Right cardiac atrium (tissue), 5 donors: ENCODE data around the gene CYFIP2. TPM values are rescaled to one million over a fixed set of nuclear protein-coding genes. Genes with fewer than 3 reads are reported as not detected.
A peak's percentile ranks its signal among the peaks of the same experiment; 100 is the strongest.

ENCODE experiments used
- ATAC-seq, 2 donors: fragments of 200-7000 bp; cut with Tn5 transposase; one replicate each; pipeline versions ENCODE4 v1.8.0 to v1.9.1; 2020; ENCODE audit warnings: moderate library complexity in 2 of 2, mild to moderate bottlenecking in 1 of 2
- DNase-seq, 3 donors: peaks; one replicate each; pipeline ENCODE4 v3.0.0-alpha.2; 2020
- H3K27ac ChIP-seq: one replicate; pipeline ENCODE4 v1.5.1; 2013; ENCODE audit warnings: mild to moderate bottlenecking, low read length, control low read depth, moderate library complexity
- H3K27me3 ChIP-seq: one replicate; pipeline ENCODE4 v1.6.1; 2013; ENCODE audit not compliant: control insufficient read depth, insufficient read depth
- H3K4me1 ChIP-seq: one replicate; pipeline ENCODE4 v1.6.1; 2013; ENCODE audit warnings: low read length; ENCODE audit not compliant: control insufficient read depth, insufficient read depth
- H3K4me3 ChIP-seq: one replicate; pipeline ENCODE4 v1.5.1; 2013; ENCODE audit warnings: low read length, control low read depth
- H3K9me3 ChIP-seq: one replicate; pipeline ENCODE4 v1.6.1; 2013; ENCODE audit warnings: low read length; ENCODE audit not compliant: control insufficient read depth
- WGBS: extraction: QIAGEN DNeasy Blood & Tissue Kit; methylation state at CpG from one replicate; pipeline ENCODE4 v1.1.7; 2013; 5-methylcytosine and 5-hydroxymethylcytosine counted together
- intact Hi-C, 4 donors: fragments of 100-400 bp; cut with DNase I; formaldehyde crosslinking; loops; one replicate each; pipeline versions ENCODE4 v1.11.0 to v1.14.0; 2022 to 2023
- polyA plus RNA-seq: library from polyadenylated mRNA; stranded (reverse); fragments of 200-250 nt; gene quantifications from one replicate; pipeline ENCODE4 v1.2.3, GENCODE V29; 2013
- total RNA-seq, 4 donors: library from RNA; stranded (reverse); fragmentation: NEBNext Ultra II Directional; extraction: Animal tissue kit (Norgen Biotek cat#: 25700); gene quantifications; one replicate each; pipeline ENCODE4 v1.2.1, GENCODE V29; 2021
- donor health status: healthy with polysubstance abuse.
- donor health status: DM: no; HTN: yes; CAD: no.
- donor health status: DM: no; HTN: no; CAD: no.
- donor health status: DM: no; HTN: yes; CAD: no; lungs with severe emphysema.
- donor health status: DM: yes; HTN: yes; CAD: no.

CYFIP2 gene
- total and polyA plus RNA-seq, 5 donors = 27.4 to 43.8 (median 36.7) TPM

DNA sequence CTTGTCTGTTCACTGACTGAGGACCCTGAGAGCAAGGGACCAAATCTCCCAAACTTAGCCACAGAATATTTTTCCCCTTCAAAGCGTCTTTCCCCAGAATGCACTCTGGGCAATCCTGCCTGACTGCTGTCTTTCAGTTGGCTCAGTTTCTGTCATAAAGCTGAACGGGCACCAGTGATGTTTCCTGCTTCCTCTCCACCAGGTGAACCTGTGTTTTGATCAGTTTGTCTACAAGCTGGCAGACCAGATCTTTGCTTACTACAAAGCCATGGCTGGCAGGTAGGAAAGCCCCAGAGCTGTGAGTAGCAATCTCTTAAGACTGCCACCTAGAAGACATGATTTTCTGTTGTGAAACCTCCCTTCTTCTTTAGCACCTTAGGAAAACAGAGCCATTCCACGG, 61.8 kb downstream of the CYFIP2 start:
- H3K27ac ChIP-seq = no peak overlapping the region
- H3K4me3 ChIP-seq = no peak overlapping the region
- no peaks in the 10 kb centered on the region for H3K27me3 ChIP-seq
- WGBS = 49% methylated on average over 3 of the region's 3 CpGs
- no peak for DNase-seq
- intact Hi-C loops = loop anchor here in 2 of 4 donors (10.0 kb wide), 1 partner anchor 147 kb away; no protein-coding TSS in a partner anchor
- H3K4me1 ChIP-seq = no peaks in the 10 kb centered on the region
- ATAC-seq = no peak
- H3K9me3 ChIP-seq = no peaks in the 10 kb centered on the region

DNA sequence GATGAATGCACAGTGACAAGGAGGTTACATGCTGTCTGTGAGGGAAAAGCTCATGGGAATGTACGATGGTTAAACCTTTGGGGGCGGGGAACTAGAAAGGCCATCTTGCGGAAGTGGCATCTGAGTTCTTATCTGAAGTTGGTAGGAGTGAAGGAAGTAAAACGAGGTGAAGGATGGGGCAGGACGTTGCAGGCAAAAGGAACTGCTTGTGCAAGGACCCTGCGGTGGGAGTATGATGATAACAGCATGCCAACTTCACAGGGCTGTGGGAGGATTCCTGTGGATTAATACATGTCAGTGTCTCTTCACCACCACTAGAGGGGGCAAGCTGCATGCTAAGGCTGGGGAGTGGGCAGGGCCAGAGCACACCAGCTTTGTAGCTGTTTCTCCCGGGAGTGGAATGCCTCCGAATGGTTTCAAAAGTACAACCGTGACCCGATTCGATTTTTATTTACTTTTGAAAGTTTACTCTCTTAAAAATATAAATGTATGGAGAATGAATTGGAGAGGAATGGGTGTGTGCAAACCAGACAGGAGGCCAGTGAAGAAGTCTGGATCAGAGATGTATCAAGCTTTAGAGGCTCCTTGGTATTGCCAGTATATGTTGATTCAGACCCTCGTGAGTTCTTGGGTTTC, 62.5 kb downstream of the CYFIP2 start:
- no peak overlapping the region for H3K27ac ChIP-seq
- WGBS = 11% methylated on average over 12 of the region's 12 CpGs
- no peak overlapping the region for H3K4me3 ChIP-seq
- no peaks in the 10 kb centered on the region for H3K9me3 ChIP-seq
- intact Hi-C loops = loop anchor here in 2 of 4 donors (10.0 kb wide), 1 partner anchor 146 kb away; no protein-coding TSS in a partner anchor
- DNase-seq (peak; percentile 67 to 86 (median 75)), ATAC-seq (peak; percentile 96 to 97)
- no peaks in the 10 kb centered on the region for H3K27me3 ChIP-seq
- no peaks in the 10 kb centered on the region for H3K4me1 ChIP-seq

- intact Hi-C loops = loop anchor here in 2 of 4 donors (10.0 kb wide), 2 partner anchors 143 to 383 kb away; no protein-coding TSS in a partner anchor
- ATAC-seq = no peak
- 83% methylated on average over 3 of the region's 3 CpGs for WGBS
These were observed 65.9 kb downstream of the CYFIP2 start for GRCh38 chr5:157331807-157332206.

GRCh38 chr5:157335534-157336422, 69.9 kb downstream of the CYFIP2 start:
- ATAC-seq (peak in 1 of 2 donors; percentile 81), DNase-seq (peak in 1 of 3 donors; percentile 77)
- intact Hi-C loops = loop anchor here in 2 of 4 donors (10.0 kb wide), 2 partner anchors 139 to 379 kb away; no protein-coding TSS in a partner anchor
- H3K4me3 ChIP-seq = no peak overlapping the region
- H3K27ac ChIP-seq = peak overlapping the region; percentile 39
- no peaks in the 10 kb centered on the region for H3K27me3 ChIP-seq
- WGBS = 60% methylated on average over 8 of the region's 8 CpGs
- no peaks in the 10 kb centered on the region for H3K9me3 ChIP-seq
- no peaks in the 10 kb centered on the region for H3K4me1 ChIP-seq

More at GRCh38 chr5:157331807-157332206, 65.9 kb downstream of the CYFIP2 start:
- Histone ChIP-seq H3K9me3 (no peaks in the 10 kb centered on the region), H3K4me1 (no peaks in the 10 kb centered on the region), H3K4me3 (no peak overlapping the region), H3K27me3 (no peaks in the 10 kb centered on the region), H3K27ac (no peak overlapping the region)
- DNase-seq = no peak

DNA sequence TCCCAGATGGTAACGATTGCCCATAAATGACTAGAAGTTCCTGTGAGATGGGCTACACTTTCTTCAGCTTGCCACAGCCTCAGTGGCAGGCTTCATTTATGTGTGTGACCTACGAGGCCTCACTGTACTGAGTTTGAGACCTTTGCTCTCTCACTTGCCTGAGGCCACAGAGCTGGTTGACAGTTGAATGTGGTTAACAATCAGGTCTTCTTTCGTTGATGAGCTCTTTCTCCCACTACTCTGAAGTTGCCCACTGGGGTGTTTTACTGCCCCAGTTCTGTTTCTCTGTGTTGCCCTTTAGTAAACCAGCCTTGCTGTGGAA, 70.5 kb downstream of the CYFIP2 start:
- intact Hi-C loops = loop anchor here in 2 of 4 donors (10.0 kb wide), 2 partner anchors 138 to 378 kb away; no protein-coding TSS in a partner anchor
- 69% methylated on average over 3 of the region's 3 CpGs for WGBS
- ATAC-seq = peak in 1 of 2 donors; percentile 40
- Histone ChIP-seq H3K4me3 (no peak overlapping the region), H3K27ac (no peak overlapping the region), H3K4me1 (no peaks in the 10 kb centered on the region), H3K27me3 (no peaks in the 10 kb centered on the region), H3K9me3 (no peaks in the 10 kb centered on the region)
- no peak for DNase-seq

GRCh38 chr5:157339409-157339808, 73.5 kb downstream of the CYFIP2 start:
- ATAC-seq (no peak), DNase-seq (no peak)
- intact Hi-C loops = loop anchor here in 2 of 4 donors (10.0 kb wide), 2 partner anchors 135 to 375 kb away; no protein-coding TSS in a partner anchor
- no peak overlapping the region for H3K4me3 ChIP-seq
- no peaks in the 10 kb centered on the region for H3K4me1 ChIP-seq
- no peaks in the 10 kb centered on the region for H3K27me3 ChIP-seq
- no peaks in the 10 kb centered on the region for H3K9me3 ChIP-seq
- H3K27ac ChIP-seq = no peak overlapping the region
- 82% methylated on average over 1 of the region's 1 CpG for WGBS

DNA sequence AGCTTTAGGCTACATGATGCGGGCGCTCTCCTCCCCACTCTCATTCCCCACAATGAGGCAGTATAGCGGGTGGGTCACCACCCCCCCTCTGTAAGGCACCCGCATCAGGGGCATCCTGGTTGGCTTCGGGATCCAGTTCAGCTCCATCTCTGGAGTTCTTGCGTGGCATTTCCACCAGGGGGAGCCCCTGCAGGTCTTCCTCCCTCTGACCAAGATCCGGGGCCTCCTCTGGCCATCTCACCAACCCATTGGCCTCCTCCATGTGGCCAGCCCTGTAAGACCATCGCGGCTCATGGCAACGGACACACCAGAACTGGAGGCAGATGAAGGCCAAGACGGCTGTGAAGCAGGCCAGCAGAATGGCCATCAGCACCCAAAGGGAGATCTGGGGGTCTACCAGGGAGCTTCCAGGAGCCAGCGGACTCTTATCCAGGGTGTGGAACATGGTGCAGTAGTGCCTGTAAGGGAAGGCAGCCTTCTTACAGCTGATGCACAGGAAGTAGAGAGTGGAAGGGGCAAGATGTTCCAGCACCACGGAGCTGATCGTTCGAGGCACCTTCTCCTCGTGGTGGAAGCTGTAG, 77.0 kb downstream of the CYFIP2 start:
- Histone ChIP-seq H3K4me3 (no peak overlapping the region), H3K9me3 (no peaks in the 10 kb centered on the region), H3K27ac (no peak overlapping the region), H3K27me3 (no peaks in the 10 kb centered on the region), H3K4me1 (no peaks in the 10 kb centered on the region)
- ATAC-seq (peak in 1 of 2 donors; percentile 31), DNase-seq (peak in 2 of 3 donors; percentile 27 to 67)
- intact Hi-C loops = loop anchor here in 1 of 4 donors (10.0 kb wide), 1 partner anchor 372 kb away; no protein-coding TSS in a partner anchor
- WGBS = 84% methylated on average over 16 of the region's 16 CpGs

DNA sequence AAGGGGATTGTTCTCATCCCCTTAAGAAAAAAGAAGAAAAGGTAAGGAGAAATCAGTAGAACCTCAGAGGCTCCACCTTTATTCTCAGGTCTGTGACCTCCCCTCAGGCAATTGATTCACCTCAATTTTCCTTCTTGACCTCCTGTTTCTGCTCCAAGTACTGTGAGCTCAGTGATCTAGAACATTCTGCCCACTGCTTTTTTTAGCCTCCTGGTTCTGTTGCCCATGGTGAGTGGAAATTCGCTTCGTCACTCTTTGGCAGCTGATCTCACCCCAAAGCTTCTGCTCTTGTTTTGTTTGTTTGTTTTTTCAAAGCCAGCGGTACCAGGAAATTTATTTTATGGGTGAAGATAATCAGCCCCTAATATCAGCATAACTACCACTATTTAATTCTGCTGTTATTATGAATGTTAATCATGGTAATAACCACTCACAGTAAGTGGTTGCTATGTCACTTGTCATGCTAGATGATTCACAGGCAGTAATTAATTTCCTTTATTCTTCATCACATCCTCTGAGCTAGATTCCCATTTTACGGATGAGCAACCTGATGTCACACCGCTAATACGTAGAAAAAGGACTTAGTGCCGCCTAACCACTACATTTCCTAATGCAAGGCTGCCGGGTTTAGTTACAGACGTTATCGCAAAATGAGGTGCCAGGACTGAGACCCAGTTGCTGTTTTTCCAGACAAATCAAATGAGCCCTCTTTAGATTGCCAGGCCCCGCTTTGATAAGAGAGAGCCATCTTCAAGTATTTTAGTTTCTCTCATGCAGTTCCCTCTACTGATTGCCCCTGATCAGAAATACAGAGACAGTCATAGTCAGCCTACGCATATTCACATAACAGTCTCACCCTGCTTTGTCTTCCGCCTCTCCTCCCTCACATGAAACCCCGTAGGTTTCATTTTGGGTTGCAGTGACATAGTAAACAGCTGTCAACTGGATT, 78.2 kb downstream of the CYFIP2 start:
- ATAC-seq = no peak
- H3K9me3 ChIP-seq = no peaks in the 10 kb centered on the region
- WGBS = 69% methylated on average over 14 of the region's 14 CpGs
- H3K4me3 ChIP-seq = no peak overlapping the region
- no peaks in the 10 kb centered on the region for H3K4me1 ChIP-seq
- H3K27me3 ChIP-seq = no peaks in the 10 kb centered on the region
- intact Hi-C loops = loop anchor here in 1 of 4 donors (10.0 kb wide), 1 partner anchor 371 kb away; no protein-coding TSS in a partner anchor
- no peak for DNase-seq
- H3K27ac ChIP-seq = no peak overlapping the region

GRCh38 chr5:157345067-157345466, 79.1 kb downstream of the CYFIP2 start:
- intact Hi-C loops = loop anchor here in 1 of 4 donors (10.0 kb wide), 1 partner anchor 370 kb away; no protein-coding TSS in a partner anchor
- ATAC-seq (no peak), DNase-seq (no peak)
- Histone ChIP-seq H3K9me3 (no peaks in the 10 kb centered on the region), H3K27me3 (no peaks in the 10 kb centered on the region), H3K27ac (no peak overlapping the region), H3K4me1 (no peaks in the 10 kb centered on the region), H3K4me3 (no peak overlapping the region)
- 72% methylated on average over 7 of the region's 7 CpGs for WGBS

DNA sequence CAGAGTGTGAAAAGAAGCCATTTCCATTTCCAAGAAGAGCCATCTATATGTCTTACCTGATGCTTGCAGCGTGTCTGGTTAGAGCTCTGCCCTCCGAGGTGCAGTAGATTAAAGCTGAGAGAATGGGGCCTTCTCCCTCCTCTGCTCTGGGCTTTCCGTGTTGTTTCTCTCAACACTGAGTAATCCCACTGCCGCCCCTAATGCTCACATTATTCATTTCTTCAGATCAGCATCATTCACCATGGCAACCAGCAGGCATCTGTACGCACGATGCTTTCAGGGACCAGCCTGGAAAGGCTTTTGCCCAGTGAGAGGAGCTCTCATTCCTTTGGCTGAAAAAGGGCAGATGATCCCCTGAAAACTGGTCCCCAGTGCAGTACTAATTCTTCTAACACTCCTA, 79.6 kb downstream of the CYFIP2 start:
- H3K4me1 ChIP-seq = no peaks in the 10 kb centered on the region
- 86% methylated on average over 6 of the region's 6 CpGs for WGBS
- H3K27me3 ChIP-seq = no peaks in the 10 kb centered on the region
- intact Hi-C loops = loop anchor here in 1 of 4 donors (10.0 kb wide), 1 partner anchor 369 kb away; no protein-coding TSS in a partner anchor
- no peak overlapping the region for H3K4me3 ChIP-seq
- ATAC-seq (no peak), DNase-seq (no peak)
- H3K9me3 ChIP-seq = no peaks in the 10 kb centered on the region
- H3K27ac ChIP-seq = no peak overlapping the region
